RWPE1 (cell line): Measurements from ENCODE around the gene ESR2.

ENCODE experiments used
- CTCF ChIA-PET: fragments of 350-600 bp; sonication (Branson Sonifier 250); formaldehyde crosslinking; extraction: SDS; loops from one replicate; lab custom pipeline; 2021; lab: Yijun Ruan, JAX
- POLR2A ChIA-PET: fragments of 400-600 bp; formaldehyde crosslinking; extraction: SDS; loops from one replicate; lab custom pipeline; 2020; ENCODE audit warnings: antibody characterized with exemption; ENCODE audit not compliant: low non-redundant PET; lab: Yijun Ruan, JAX
- DNase-seq: peaks from one replicate; pipeline ENCODE4 v3.0.0; 2012; ENCODE audit warnings: low spot score
- H3K27ac ChIP-seq: fragments of 450-650 bp; 2 replicates; pipeline ENCODE4 v1.5.1; 2017
- TF ChIP-seq, protein P1 (sequence below): fragments of 450-650 bp; conservative IDR thresholded peaks from 2 replicates; pipeline ENCODE4 v1.5.1; 2017; ENCODE audit warnings: low read depth, mild to moderate bottlenecking

The ESR2 gene

DNA sequence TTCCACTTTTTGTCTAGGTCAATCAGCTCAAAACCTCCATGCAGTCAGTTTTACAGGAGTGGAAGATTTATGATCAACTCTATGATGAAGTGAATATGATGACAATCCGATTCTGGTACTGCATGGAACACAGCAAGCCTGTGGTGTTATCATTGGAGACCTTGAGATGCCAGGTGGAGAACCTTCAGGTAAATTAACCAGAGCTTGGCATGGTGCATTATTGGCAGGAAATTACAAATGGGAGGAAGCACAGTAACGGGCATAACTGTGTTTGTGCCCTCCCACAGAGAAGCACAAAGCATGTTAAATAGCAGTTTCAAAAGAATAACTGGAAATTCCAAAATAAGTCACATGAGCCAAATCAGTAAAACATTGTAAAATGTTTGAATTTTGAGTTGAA is 135.6 kb downstream of the ESR2 start:
- no peak for DNase-seq
- H3K27ac ChIP-seq, result no peak overlapping the region
- ChIA-PET CTCF (interaction anchor here (0.5 to 0.7 kb wide), 2 partner anchors 165 to 213 kb away, joined by 3 read pairs; no protein-coding TSS in a partner anchor), POLR2A (no interaction called here)
- TF ChIP-seq, protein P1, sequence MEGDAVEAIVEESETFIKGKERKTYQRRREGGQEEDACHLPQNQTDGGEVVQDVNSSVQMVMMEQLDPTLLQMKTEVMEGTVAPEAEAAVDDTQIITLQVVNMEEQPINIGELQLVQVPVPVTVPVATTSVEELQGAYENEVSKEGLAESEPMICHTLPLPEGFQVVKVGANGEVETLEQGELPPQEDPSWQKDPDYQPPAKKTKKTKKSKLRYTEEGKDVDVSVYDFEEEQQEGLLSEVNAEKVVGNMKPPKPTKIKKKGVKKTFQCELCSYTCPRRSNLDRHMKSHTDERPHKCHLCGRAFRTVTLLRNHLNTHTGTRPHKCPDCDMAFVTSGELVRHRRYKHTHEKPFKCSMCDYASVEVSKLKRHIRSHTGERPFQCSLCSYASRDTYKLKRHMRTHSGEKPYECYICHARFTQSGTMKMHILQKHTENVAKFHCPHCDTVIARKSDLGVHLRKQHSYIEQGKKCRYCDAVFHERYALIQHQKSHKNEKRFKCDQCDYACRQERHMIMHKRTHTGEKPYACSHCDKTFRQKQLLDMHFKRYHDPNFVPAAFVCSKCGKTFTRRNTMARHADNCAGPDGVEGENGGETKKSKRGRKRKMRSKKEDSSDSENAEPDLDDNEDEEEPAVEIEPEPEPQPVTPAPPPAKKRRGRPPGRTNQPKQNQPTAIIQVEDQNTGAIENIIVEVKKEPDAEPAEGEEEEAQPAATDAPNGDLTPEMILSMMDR, result no peak

DNA sequence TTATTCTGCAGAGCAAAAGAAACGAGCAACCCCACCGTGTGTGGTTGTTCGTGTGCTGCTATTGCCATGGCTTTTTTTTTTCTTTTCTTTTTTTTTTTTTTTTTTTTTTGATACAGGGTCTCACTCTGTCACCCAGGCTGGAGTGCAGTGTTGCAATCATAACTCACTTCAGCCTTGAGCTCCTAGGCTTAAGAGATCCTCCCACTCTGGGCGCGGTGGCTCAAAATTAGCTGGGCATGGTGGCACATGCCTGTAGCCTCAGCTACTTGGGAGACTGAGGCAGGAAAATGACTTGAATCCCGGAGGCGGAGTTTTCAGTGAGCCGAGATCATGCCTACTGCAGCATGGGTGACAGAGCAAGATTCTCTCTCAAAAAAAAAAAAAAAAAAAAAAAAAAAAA is 144.2 kb downstream of the ESR2 start:
- TF ChIP-seq, protein P1, result no peak
- no peak for DNase-seq
- ChIA-PET CTCF (interaction anchor here (0.7 kb wide), 2 partner anchors 494 to 615 kb away, joined by 4 to 5 read pairs; no protein-coding TSS in a partner anchor), POLR2A (no interaction called here)
- no peak overlapping the region for H3K27ac ChIP-seq

DNA sequence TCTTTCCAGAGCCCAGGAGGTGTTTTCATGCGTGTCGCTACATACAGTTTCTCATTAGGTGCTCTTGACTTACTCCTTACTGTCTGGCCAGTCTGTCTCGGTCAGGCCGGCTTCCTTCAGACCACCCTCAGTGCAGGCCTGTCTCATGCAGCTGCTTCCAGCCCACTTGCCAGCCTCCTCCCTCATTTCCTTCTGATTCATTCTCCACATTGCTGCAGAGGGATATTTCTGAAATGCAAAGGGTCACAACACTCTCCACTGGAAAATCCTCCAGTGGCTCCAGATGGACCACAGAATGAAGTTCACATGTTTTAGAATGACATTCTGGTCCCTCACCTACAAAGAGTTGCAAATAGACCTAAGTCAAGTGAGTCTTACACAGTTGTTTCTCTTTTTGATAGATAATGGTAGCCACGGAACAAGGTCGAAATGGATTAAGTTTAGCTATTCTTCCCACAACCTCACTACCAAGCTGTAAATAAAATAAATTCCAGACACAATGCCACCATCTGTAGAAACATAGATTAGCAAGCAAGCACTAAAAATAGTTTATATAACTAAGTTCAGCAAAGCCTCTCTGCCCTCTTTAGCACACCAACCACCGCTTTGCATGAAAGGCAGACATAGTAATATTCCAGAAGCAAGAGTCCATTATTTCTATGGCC is 146.9 kb downstream of the ESR2 start:
- POLR2A ChIA-PET, result no interaction called here
- no peak for DNase-seq
- CTCF ChIA-PET, result no interaction called here

DNA sequence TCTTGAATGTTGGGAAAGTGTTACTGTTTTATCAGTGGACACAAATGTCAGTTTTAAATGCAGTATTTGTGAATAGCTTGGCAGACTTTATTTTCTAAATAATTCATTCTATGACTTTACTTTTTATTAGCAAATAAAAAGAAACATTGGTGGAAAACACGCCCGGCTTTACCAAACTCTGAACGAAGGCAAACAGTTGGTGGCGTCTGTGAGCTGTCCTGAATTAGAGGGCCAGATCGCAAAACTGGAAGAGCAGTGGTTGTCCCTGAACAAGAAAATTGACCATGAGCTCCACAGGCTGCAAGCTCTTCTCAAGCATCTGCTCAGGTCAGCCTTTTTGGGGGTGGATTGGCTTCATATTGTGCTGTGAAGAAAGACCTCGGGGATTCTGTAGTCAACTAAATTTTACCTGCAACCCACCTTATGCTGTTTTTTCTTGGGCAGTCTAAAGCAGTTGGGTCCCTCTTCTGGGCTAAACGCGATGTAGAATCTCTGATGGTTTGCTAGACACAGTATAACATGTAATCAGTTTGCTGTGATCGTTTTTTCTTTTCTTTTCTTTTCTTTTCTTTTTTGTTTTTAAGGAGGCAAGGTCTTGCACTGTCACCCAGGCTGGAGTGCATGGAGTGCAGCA is 156.4 kb downstream of the ESR2 start:
- TF ChIP-seq, protein P1, result no peak
- CTCF ChIA-PET, result interaction anchor here (0.7 kb wide), 1 partner anchor 173 kb away, joined by 6 read pairs; no protein-coding TSS in a partner anchor
- POLR2A ChIA-PET, result no interaction called here
- DNase-seq, result no peak
- H3K27ac ChIP-seq, result no peak overlapping the region

More for the DNA sequence above, 146.9 kb downstream of the ESR2 start:
- TF ChIP-seq, protein P1, result no peak
- H3K27ac ChIP-seq, result 0 out of 2 replicates have a peak overlapping the region, but pooled peaks have one; percentile 3

DNA sequence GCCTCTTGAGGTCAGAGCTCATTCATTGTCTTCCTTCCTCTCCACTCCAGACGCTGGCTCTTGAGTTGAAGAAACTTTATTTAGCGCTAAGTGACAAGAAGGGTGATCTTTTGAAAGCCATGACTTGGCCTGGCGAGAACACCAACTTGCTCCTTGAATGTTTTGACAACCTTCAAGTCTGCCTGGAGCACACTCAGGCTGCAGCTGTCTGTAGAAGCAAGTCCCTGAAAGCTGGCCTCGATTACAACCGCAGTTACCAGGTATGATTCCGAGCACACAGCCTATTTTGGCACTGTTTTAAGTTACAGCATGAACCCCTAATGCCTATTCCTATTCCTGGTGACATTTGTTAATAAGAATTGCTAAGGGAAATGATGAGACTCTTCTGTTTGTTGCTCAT is 167.6 kb downstream of the ESR2 start:
- no peak overlapping the region for H3K27ac ChIP-seq
- ChIA-PET POLR2A (no interaction called here), CTCF (interaction anchor here (0.6 kb wide), 1 partner anchor 261 kb away, joined by 4 read pairs; no protein-coding TSS in a partner anchor)
- TF ChIP-seq, protein P1, result no peak
- DNase-seq, result no peak

DNA sequence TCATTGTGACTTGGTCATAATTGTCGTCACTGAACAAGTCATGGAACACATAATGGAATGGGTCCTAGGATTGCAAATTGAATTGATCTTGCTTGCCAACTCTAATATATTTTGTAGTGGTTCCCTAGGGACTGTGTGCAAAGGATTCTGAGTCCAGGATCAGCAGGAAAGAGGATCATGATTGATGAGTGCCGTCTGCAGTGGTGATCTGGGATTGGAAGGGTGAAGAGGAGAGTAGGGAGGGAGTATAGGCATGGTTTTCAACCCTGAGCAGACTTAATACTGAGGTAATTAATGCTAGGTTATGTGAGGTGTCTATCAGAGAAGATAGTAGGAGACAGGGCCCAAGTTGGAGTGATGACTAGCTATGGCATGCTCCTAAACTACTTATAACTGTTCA is 168.9 kb downstream of the ESR2 start:
- DNase-seq, result no peak
- TF ChIP-seq, protein P1, result no peak
- CTCF ChIA-PET, result no interaction called here
- H3K27ac ChIP-seq, result no peak overlapping the region
- POLR2A ChIA-PET, result no interaction called here
